ENCODE data around the gene NPNT. TPM values are rescaled to one million over a fixed set of nuclear protein-coding genes. Genes with fewer than 3 reads are reported as not detected.

The NPNT gene
- total RNA-seq, 1 donor from 2014 or later = 3.1 TPM

DNA sequence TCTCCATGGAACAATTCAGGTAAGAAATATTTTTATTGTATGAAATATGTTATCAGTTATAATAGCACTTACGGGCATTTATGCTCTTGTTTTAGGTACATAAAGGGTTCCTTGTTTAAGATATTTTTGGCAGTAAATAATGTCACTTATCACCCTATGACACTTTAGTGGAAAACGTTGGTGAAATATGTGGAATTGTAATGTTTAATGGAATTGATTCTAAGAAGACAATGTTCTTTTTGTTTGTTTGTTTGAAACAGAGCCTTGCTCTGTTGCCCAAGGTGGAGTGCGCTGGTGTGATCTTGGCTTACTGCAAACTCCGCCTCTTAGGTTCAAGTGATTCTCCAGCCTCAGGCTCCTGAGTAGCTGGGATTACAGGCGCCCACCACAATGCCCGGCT is 17.4 kb downstream of the NPNT start:
- Mint-ChIP-seq H3K36me3 (ENCODE audit: low read depth, unreplicated experiment) (no peaks in the 10 kb centered on the region), H3K27ac (ENCODE audit: unreplicated experiment) (no peak overlapping the region), H3K27me3 (ENCODE audit: low read depth, unreplicated experiment) (peaks cover 3% of the 10 kb centered on the region), H3K4me1 (ENCODE audit: low read depth, unreplicated experiment) (no peaks in the 10 kb centered on the region), H3K4me3 (ENCODE audit: unreplicated experiment) (no peak overlapping the region), H3K9me3 (ENCODE audit: unreplicated experiment) (no peaks in the 10 kb centered on the region)
- Histone ChIP-seq H3K9ac (ENCODE audit: low read length) (no peak overlapping the region), H4K20me1 (ENCODE audit: insufficient read depth, low read length) (no peaks in the 10 kb centered on the region), H3K4me2 (ENCODE audit: low read length) (no peak overlapping the region), H3K27ac (ENCODE audit: low read depth, low read length) (no peak overlapping the region), H3K36me3 (ENCODE audit: insufficient read depth, low read length) (no peaks in the 10 kb centered on the region), H3K9me3 (ENCODE audit: insufficient read depth, low read depth, low read length) (no peaks in the 10 kb centered on the region), H3K4me1 (ENCODE audit: insufficient read depth, low read length) (no peaks in the 10 kb centered on the region), H3K4me3 (ENCODE audit: insufficient read depth, low read depth, low read length) (no peak overlapping the region), H3K79me2 (ENCODE audit: insufficient read depth, low read length) (no peaks in the 10 kb centered on the region), H3K27me3 (ENCODE audit: insufficient read depth, low read length) (no peaks in the 10 kb centered on the region), H2AFZ (ENCODE audit: low read depth, low read length) (no peak overlapping the region)
- FAIRE-seq (no peak), DNase-seq (ENCODE audit: low read depth) (no peak)
- TF ChIP-seq, protein P1, sequence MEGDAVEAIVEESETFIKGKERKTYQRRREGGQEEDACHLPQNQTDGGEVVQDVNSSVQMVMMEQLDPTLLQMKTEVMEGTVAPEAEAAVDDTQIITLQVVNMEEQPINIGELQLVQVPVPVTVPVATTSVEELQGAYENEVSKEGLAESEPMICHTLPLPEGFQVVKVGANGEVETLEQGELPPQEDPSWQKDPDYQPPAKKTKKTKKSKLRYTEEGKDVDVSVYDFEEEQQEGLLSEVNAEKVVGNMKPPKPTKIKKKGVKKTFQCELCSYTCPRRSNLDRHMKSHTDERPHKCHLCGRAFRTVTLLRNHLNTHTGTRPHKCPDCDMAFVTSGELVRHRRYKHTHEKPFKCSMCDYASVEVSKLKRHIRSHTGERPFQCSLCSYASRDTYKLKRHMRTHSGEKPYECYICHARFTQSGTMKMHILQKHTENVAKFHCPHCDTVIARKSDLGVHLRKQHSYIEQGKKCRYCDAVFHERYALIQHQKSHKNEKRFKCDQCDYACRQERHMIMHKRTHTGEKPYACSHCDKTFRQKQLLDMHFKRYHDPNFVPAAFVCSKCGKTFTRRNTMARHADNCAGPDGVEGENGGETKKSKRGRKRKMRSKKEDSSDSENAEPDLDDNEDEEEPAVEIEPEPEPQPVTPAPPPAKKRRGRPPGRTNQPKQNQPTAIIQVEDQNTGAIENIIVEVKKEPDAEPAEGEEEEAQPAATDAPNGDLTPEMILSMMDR (IDR thresholded peaks at IDR 0.05; ENCODE audit: insufficient read depth, low read depth, low read length) = no peak
- TF ChIP-seq EZH2 (IDR thresholded peaks at IDR 0.05; ENCODE audit: insufficient read depth, low read length) = no peak

DNA sequence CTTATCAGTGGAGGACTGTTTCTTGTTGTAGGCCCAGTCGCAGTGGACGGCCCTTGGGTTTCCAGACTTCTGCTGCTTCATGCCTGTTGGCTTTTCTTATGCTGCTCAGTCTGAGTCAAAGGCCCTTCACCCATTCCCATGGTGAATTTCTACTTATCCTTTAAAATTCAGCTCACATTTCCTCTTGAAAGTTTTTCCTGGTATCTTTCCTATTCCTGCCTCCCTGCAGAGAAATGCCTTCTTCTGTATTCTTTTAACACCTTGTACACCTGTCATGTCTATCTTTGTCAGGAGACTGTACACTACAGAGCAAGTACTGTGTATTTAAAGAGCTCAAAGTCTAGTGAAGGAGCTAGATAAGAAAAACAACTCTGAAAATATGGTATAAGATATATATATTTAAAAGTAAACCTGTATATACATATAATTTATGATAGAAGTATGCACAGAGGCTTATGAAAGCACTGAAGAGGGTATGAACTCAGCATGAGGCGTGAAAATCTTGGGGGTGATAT is 22.0 kb downstream of the NPNT start:
- Histone ChIP-seq H4K20me1 (ENCODE audit: insufficient read depth, low read length) (no peaks in the 10 kb centered on the region), H3K27me3 (ENCODE audit: insufficient read depth, low read length) (no peaks in the 10 kb centered on the region), H3K4me2 (ENCODE audit: low read length) (no peak overlapping the region), H3K27ac (ENCODE audit: low read depth, low read length) (no peak overlapping the region), H3K79me2 (ENCODE audit: insufficient read depth, low read length) (no peaks in the 10 kb centered on the region), H2AFZ (ENCODE audit: low read depth, low read length) (no peak overlapping the region), H3K9me3 (ENCODE audit: insufficient read depth, low read depth, low read length) (no peaks in the 10 kb centered on the region), H3K9ac (ENCODE audit: low read length) (no peak overlapping the region), H3K36me3 (ENCODE audit: insufficient read depth, low read length) (no peaks in the 10 kb centered on the region), H3K4me3 (ENCODE audit: insufficient read depth, low read depth, low read length) (no peak overlapping the region), H3K4me1 (ENCODE audit: insufficient read depth, low read length) (no peaks in the 10 kb centered on the region)
- DNase-seq (ENCODE audit: low read depth) = no peak
- peaks cover 3% of the 10 kb centered on the region for H3K27me3 Mint-ChIP-seq (ENCODE audit: low read depth, unreplicated experiment)
- FAIRE-seq = no peak
- H3K9me3 Mint-ChIP-seq (ENCODE audit: unreplicated experiment) = no peaks in the 10 kb centered on the region
- no peaks in the 10 kb centered on the region for H3K36me3 Mint-ChIP-seq (ENCODE audit: low read depth, unreplicated experiment)
- TF ChIP-seq, protein P1 (IDR thresholded peaks at IDR 0.05; ENCODE audit: insufficient read depth, low read depth, low read length) = no peak
- TF ChIP-seq EZH2 (IDR thresholded peaks at IDR 0.05; ENCODE audit: insufficient read depth, low read length) = no peak
- H3K27ac Mint-ChIP-seq (ENCODE audit: unreplicated experiment) = no peak overlapping the region
- no peaks in the 10 kb centered on the region for H3K4me1 Mint-ChIP-seq (ENCODE audit: low read depth, unreplicated experiment)
- no peak overlapping the region for H3K4me3 Mint-ChIP-seq (ENCODE audit: unreplicated experiment)

DNA sequence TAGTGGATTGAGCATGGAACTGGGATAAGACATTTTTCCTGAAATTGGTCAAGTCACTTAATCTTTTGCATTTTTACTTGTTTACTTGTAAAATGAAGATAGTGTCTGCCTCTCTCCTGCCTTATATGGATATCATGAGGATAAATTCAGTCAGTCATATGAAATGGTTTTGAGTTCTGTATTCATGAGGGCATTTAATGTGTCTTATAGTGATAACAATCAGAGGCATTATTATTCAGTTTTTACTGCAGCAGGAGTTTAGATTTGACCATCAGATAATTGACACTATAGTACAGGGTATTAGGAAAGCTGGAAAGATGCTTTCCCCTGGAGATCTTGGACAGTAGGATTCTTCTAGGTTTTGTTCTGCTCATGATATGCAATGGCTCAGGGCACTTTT is 26.0 kb downstream of the NPNT start:
- no peak for DNase-seq (ENCODE audit: low read depth)
- H3K36me3 Mint-ChIP-seq (ENCODE audit: low read depth, unreplicated experiment) = no peaks in the 10 kb centered on the region

More for the DNA sequence above, 26.0 kb downstream of the NPNT start:
- no peaks in the 10 kb centered on the region for H4K20me1 ChIP-seq (ENCODE audit: insufficient read depth, low read length)
- no peaks in the 10 kb centered on the region for H3K9me3 ChIP-seq (ENCODE audit: insufficient read depth, low read depth, low read length)
- Mint-ChIP-seq H3K27ac (ENCODE audit: unreplicated experiment) (no peak overlapping the region), H3K4me3 (ENCODE audit: unreplicated experiment) (no peak overlapping the region), H3K4me1 (ENCODE audit: low read depth, unreplicated experiment) (peaks cover 9% of the 10 kb centered on the region), H3K9me3 (ENCODE audit: unreplicated experiment) (no peaks in the 10 kb centered on the region), H3K27me3 (ENCODE audit: low read depth, unreplicated experiment) (no peaks in the 10 kb centered on the region)
- H3K4me1 ChIP-seq (ENCODE audit: insufficient read depth, low read length) = no peaks in the 10 kb centered on the region
- H2AFZ ChIP-seq (ENCODE audit: low read depth, low read length) = no peak overlapping the region
- H3K27ac ChIP-seq (ENCODE audit: low read depth, low read length) = no peak overlapping the region
- no peaks in the 10 kb centered on the region for H3K27me3 ChIP-seq (ENCODE audit: insufficient read depth, low read length)
- FAIRE-seq = no peak
- H3K36me3 ChIP-seq (ENCODE audit: insufficient read depth, low read length) = no peaks in the 10 kb centered on the region
- H3K4me3 ChIP-seq (ENCODE audit: insufficient read depth, low read depth, low read length) = no peak overlapping the region
- H3K9ac ChIP-seq (ENCODE audit: low read length) = no peak overlapping the region
- H3K79me2 ChIP-seq (ENCODE audit: insufficient read depth, low read length) = no peaks in the 10 kb centered on the region
- no peak for TF ChIP-seq EZH2 (IDR thresholded peaks at IDR 0.05; ENCODE audit: insufficient read depth, low read length)
- TF ChIP-seq, protein P1 (IDR thresholded peaks at IDR 0.05; ENCODE audit: insufficient read depth, low read depth, low read length) = no peak
- no peak overlapping the region for H3K4me2 ChIP-seq (ENCODE audit: low read length)
